AG09319 (cell line): ENCODE measurements around the gene RNASE8.

Source experiments
- DNase-seq: peaks from one replicate; pipeline ENCODE4 v3.0.0-alpha.2; 2010; ENCODE audit warnings: low read depth; ENCODE audit errors: extremely low read depth
- TF ChIP-seq, protein P1 (sequence below): IDR thresholded peaks from 2 replicates; pipeline ENCODE4 v1.5.1; 2011; ENCODE audit warnings: low read depth, mild to moderate bottlenecking, inconsistent platforms, low read length, moderate library complexity

The RNASE8 gene

DNA sequence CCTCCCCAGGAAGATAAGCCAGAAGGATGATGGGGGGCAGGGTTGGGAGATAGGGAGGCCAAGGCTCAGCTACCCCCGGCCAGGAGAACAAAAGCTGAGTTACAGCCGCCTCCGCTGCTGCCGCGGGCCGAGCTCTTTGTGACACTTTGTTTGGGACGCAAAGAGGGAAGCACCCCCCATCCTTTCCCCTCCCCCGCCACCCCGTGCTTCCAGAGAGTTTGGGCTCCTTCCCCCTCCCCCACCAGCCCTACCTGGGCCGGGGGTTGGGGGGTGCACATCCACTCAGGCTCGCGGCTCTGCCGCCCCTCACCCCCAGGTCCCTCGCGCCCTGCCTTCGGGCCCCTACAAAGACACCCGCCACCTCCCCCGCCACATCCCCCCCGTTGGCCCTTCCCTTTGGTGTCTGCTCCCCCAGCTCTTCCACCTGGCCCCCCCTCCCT lies 40.0 kb downstream of the RNASE8 start:
- DNase-seq, result no peak
- TF ChIP-seq, protein P1, sequence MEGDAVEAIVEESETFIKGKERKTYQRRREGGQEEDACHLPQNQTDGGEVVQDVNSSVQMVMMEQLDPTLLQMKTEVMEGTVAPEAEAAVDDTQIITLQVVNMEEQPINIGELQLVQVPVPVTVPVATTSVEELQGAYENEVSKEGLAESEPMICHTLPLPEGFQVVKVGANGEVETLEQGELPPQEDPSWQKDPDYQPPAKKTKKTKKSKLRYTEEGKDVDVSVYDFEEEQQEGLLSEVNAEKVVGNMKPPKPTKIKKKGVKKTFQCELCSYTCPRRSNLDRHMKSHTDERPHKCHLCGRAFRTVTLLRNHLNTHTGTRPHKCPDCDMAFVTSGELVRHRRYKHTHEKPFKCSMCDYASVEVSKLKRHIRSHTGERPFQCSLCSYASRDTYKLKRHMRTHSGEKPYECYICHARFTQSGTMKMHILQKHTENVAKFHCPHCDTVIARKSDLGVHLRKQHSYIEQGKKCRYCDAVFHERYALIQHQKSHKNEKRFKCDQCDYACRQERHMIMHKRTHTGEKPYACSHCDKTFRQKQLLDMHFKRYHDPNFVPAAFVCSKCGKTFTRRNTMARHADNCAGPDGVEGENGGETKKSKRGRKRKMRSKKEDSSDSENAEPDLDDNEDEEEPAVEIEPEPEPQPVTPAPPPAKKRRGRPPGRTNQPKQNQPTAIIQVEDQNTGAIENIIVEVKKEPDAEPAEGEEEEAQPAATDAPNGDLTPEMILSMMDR, result no peak

DNA sequence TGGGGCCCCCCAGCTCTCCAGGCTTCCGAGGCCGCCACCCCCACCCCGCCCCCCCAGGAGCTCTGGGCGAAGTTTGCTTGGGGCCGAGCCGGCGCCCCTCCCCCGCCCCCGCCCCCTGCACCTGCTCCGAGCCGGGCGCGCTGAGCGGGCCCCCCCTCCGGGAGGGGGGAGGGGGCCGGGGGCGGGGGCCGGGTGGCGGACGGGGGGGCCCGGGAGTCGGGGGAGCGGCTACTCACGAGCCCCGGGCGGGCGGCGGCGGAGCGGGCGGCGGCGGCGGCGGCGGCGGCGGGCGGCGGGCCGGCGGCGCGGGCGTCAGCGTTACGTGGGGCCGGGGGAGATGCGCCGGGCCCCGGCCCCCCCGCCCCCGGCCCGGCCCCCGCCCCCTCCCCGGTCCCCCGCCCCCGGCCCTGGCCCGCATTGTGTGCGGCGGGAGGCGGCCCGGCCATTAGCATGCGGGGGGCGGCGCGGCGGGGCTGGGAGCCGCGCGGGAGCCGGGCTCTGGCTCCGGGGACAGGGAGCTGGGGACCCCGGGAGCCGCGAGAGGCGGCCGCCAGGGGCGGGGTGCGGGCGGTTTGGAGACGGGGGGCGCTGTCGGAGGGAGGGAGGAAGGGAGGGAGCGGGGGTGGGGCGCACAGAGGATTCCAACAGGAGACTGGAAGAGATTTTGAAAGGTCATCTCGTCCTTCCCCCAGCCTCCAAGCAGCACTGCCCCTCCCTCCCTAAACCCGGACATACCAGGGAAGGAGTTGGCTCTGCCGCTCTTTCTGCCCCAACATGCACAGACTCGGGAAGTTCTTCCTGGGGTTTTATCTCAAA lies 40.7 kb downstream of the RNASE8 start, which contains the start of gene ZNF219:
Gene ZNF219, minus strand, starts transcription at position 580 of the 816 bp plus-strand sequence. CDS start 5,064 bp downstream, outside the sequence.
- no peak for DNase-seq
- TF ChIP-seq, protein P1, result no peak

DNA sequence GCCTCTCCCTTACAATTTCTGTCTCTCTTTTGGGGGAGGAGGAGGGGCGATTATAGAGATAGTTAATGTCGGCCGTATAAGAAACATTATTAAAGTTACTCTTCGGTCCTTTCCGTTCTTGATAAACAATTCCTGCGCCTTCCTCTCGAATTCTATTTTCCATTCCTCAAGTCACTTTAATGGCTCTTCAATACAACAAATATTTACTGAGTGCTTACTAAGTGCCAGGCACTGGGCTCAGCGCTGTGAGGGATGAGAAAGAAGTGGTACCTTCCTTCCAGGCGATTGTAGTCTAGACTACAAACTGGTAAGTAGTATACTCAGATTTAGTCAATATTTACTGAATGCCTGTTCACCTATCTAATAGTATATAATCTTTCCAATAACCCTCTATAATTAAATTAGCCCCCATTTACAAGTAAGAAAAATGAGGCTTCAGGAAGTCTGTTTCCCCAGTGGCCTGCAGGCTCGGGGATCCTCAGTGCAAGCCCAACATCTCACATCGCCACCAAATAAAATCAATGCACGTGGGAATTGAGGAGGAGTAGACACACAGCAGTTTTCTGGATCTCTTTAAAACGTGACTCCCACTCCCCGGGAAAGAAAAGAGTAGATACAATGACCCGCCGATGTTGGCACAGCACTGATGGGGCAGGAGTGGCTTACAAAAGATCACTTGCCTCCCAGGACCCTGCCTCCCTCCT lies 41.4 kb downstream of the RNASE8 start:
- no peak for DNase-seq

DNA sequence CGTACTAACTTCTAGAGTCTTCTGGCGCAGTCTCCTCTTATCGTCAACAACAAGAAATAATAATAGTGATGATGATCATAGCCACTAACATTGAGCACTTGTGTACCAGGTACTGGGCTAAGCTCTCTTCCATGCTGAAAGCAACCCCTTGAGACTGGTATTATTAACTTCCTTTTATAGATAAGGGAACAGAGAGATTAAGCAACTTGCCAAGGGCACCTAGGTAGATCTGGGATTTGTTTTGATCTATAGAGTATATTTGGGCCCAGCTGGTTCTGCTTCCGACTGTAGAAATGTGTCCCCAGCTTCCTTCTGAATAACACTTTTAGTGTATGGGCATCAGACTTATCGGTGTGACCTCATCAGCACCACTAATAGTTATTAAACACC lies 42.0 kb downstream of the RNASE8 start:
- no peak for DNase-seq
- TF ChIP-seq, protein P1, result no peak

More for the DNA sequence above, 41.4 kb downstream of the RNASE8 start:
- TF ChIP-seq, protein P1, result no peak

DNA sequence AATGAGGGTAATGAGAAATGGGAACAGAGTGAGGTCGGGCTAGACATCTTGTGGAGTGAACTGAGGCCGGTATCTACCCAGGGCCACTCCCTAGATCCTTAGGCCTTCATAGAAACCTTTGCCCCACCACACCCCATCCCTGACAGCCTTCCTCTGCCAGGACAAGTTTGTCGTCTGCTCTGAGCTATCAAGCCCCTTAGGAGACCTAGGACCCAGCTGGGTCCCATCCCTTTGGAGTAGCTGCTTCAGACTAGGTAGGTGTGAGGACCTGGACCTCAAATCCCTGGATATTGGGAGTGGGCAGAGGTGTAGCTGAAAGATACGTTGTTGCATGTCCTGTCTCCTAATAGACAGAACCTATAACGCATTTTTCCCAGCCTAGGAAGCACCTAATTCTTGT lies 43.3 kb downstream of the RNASE8 start, which contains the start of gene TMEM253:
Gene TMEM253, plus strand, starts transcription at position 136 of the 400 bp plus-strand sequence. CDS start 278 bp downstream, outside the sequence.
- DNase-seq, result no peak
- TF ChIP-seq, protein P1, result no peak

DNA sequence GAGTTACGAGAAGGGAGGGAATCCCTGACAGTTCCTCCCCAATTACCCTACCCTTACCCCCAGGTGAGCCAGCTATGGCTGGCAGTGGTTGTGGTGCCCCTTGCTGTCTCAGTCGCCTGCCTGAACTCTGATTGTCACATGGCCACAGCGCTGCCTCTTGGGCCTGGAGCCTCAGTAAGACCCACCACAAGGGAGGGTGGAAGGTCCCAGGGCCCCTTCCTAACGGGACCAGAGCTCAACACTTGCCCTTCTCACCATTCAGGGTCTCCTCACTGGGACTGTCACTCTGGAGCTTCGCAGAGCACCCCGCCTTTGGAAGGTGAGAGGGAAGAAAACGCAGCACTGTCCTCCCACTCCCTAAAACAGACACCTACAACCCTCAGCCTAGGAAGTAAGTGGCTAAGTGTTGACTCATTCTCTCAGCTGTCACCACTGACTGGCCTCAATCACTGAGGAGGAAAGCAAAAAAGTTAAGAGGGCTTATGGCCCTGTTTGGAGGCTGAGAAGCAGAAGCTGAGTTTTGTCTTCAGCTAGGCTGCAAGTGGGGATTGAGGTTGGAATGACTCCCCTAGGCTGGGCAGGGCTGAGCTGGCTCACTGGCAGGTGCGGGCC lies 44.3 kb downstream of the RNASE8 start:
- DNase-seq, result no peak
- TF ChIP-seq, protein P1, result no peak
